GM19193 (cell line): Measurements from ENCODE around the gene TRMT112.
A peak's percentile ranks its signal among the peaks of the same experiment; 100 is the strongest.

Source experiments
- POLR2A ChIP-seq: IDR thresholded peaks from 4 replicates; pipeline ENCODE4 v1.6.1; 2011; ENCODE audit not compliant: insufficient read depth, insufficient read length; ENCODE audit errors: extremely low read depth

TRMT112 gene

DNA sequence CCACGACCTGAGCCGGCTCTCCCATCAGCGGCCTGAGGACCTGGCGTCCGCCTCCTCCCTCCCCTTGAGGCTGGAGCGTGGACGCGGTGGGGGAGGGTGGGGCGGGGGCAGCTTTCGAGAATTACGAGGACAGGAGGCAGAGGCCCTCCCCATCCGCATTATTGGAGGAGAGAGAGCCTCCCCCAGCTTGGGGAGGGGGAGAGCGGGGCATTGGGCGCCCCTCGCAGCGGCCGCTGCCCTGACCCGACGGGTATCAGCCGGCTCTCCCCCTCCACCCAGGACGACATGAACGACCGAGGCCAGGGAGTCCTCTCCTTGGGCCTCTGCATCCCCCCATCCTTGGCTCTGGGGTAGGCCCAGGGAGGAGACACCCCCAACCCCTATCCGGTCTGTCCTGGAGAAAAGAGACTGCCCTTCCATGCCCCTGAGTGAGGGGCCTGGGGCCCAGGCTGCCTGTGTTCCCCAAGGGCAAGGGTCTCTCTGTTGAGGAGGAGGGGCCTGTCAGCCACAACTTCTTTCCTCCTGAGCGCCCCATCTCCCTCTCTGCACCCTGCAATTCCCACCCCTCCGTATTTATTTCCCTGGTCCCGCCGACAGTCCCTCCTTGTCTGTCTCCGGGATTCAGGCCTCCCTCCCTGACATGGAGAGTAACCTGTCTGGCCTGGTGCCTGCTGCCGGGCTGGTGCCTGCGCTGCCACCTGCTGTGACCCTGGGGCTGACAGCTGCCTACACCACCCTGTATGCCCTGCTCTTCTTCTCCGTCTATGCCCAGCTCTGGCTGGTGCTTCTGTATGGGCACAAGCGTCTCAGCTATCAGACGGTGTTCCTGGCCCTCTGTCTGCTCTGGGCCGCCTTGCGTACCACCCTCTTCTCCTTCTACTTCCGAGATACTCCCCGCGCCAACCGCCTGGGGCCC is 31.2 kb downstream of the TRMT112 start:
- no peak for TF ChIP-seq POLR2A

- TF ChIP-seq POLR2A = no peak
Observed at GRCh38 chr11:64284962-64285884, 32.1 kb downstream of the TRMT112 start, which contains the start of gene GPR137. Gene GPR137, plus strand, starts transcription at chr11:64285848. Its CDS starts 677 bp downstream, at chr11:64286525.

DNA sequence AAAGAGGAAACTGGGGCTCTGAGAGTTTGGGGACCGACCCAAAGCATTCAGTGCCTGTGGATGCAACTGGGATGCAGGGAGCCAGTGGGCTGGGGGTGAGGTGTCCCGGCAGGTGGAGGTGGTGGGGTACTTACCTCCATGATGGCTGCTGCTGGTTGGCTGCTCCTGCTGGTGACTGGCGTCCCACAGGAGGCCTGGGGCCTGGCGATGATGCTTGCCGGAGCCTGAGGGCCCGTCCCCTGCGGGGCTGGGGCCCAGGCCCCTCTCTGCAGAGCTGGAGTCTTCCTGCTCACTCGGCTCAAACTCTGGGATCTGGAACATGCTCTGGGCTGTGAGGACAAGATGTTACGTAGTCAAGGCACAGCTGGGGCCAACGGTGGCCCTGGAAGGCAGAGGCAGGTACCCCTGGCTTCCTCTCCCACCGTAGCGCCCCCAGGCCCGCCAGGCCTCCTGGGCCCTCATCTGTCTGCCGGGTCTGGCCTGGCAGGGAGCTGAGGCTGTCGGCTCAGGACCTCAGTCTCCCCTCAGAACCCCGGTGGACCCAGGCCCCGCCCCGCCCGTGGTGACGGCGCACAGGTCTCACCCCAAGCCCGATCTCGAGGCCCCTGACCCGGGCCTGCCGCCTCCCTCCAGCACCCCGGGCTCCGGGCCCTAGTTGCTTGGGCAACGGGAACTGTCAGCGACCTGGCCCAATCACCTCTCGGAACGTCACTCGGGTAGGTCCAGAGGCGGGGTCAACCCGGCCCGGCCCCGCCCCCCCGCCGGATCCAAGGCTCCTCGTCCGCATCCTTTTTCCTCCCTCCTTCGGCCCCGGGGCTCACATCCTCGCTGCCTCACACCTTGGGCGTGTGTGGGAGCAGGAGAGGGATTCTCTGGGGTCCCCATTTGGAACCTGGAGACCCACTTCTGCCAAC is 33.1 kb downstream of the TRMT112 start, which contains the start of gene BAD:
Gene BAD (minus strand): TSS at position 618 of the 914 bp plus-strand sequence. CDS start 297 bp downstream, at position 321.
- peak; percentile 47 for TF ChIP-seq POLR2A

DNA sequence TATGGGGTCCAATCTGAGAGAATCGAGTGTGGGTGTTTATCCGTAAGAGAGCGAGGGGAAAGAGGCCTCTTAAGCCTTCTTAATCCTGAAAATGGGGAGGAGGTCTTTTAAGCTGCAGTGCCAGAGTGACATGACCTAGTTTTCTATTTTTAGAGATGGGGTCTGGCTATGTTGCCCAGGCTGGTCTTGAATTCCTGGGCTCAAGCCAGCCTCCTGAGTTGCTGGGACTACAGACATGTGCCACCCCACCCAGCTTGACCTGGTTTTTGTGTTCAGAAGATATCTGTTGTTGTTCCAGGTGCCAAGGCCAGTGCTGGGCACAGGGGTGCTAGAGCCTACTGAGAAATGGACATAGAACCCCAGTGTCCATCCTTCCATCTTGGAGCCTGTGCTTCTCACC is 34.3 kb downstream of the TRMT112 start:
- TF ChIP-seq POLR2A = no peak

DNA sequence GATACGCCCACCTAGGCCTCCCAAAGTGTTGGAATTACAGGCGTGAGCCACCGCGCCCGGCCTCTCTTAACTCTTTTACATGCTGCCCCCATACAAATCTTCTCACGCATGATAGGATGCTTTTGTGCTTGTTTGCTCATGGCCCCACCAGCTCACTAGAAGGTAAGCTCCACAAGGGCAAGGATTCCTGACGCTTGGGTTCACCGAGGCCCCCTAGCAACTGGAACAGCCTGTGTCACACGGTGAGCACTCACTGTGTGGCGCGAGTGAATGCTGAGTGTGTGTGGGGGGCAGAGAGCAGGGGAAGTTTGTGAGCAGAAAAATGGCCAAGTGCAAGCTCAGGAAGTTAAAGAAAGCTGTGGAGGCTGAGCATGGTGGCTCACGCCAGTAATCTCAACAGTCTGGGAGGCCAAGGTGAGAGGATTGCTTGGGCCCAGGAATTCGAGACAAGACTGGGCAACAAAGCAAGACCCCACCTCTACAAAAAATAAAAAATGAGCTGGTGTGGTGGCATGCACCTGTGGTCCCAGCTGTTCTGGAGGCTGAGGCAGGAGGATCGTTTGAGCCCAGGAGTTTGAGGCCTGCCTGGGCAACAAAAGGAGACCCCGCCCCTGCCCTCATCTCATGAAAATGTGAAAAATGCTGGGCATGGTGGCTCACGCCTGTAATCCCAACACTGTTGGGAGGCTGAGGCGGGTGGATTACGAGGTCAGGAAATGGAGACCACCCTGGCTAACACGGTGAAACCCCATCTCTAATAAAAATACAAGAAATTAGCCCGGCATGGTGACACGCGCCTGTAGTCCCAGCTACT is 35.2 kb downstream of the TRMT112 start:
- TF ChIP-seq POLR2A = no peak

GRCh38 chr11:64278576-64279190 is 38.7 kb downstream of the TRMT112 start:
- TF ChIP-seq POLR2A = no peak

DNA sequence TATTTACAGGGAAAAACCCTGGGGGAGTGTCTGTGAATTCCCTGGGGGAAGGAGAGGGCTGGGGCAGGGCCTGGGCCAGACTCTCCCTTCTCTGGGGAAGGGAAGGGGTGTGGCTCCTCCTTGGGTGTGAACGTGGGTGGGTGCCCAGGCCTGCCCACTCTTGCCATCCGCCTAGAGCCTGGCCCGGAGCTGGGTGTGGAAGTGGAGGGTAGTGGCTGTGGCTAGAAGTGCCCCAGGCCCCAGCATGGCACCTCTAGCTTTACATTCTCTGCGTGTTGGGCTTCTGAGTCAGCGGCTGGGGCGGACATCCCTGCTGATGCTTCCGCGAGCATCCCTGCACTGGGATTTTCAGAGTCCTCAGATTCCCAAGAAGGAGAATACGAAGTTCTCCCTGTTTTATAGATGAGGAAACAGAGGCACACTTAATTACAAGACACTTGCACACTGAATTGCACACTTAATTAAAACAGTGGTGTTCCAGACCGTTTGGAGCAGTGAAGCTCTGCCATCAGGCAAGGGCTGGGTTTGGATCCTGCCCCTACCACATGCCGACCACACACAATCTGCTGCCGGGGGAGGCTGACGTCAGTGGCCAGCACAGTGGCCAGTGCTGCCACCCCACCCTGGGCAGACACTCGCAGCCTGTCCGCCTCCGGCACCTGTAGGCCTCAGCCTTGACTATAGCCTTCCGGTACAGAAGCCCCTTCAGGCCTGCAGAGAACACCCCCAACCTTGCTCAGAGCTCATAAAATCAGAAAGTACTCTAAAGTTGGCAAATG is 40.5 kb downstream of the TRMT112 start:
- TF ChIP-seq POLR2A = no peak

DNA sequence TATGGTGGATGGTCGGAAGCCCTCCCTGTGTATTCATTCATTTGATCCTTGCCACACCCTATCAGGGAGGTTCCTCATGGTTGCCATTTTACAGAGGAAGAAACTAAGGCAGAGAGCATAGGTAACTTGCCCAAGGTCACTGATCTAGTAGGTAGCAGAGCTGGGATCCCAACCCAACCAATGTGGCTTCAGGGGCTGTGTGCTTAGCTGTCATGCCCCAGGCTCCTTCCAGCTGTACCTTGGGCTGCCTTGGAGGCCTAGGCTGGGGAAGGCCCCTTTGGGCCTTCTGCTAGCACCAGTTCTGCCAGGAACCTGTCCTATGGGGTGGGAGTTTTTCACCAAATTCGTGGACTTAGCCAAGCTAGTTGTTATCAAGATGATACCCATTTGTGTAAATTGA is 41.5 kb downstream of the TRMT112 start:
- no peak for TF ChIP-seq POLR2A

GRCh38 chr11:64275031-64275800 is 42.1 kb downstream of the TRMT112 start:
- TF ChIP-seq POLR2A = no peak

- TF ChIP-seq POLR2A = peak; percentile 63
Observed at GRCh38 chr11:64269540-64270220, 47.7 kb downstream of the TRMT112 start.

DNA sequence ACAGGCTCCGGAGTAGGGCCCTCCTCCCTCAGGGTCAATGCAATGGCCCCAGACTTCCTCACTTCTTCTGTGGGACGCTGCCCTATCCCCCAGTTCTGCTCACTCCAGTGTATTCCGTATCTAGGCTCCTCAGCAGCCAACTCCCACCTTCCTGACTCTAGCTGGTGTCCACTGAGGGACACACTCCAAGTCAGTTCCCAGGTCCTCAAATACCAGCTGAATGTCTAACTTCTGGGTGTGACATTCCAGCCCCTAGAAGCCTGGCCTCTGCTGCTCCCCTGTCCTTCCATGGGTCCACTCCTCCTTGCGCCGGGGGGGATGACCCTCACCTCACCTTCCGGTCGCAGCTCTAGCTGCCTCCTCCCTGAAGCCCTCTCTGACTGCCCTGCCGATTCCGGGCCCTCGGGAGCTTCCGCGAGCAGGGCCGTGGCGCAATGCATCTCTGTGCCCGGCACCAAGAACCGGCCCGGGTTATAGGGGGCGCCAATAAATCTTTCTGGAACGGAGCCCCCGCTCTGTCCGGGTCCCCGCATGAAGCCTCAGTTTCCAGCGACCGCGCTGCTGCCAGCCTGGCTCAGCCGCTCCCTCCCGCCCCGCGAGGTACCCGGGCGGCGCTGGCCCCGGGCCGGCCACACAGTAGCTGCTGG is 48.3 kb downstream of the TRMT112 start:
- TF ChIP-seq POLR2A = no peak
